T47D (cell line): ENCODE measurements around the gene MCU.
"Not testable (repeated sequence)": the region's sequence is repeated elsewhere in the genome, so short reads cannot be mapped to it uniquely, and the experiment has no call there.

ENCODE experiments used
- DNase-seq, 2 experiments: peaks; one replicate each; pipeline versions ENCODE4 v3.0.0 to v3.0.0-alpha.2; 2011 to 2012; ENCODE audit warnings: low read depth in 1 of 2, low spot score in 1 of 2
- JUND ChIP-seq: IDR thresholded peaks from 2 replicates; pipeline ENCODE4 v1.6.1; 2012; ENCODE audit warnings: low read depth
- in situ Hi-C: cut with HindIII; loops from 2 replicates; pipeline ENCODE4 v1.10.0; 2016; ENCODE audit warnings: low sequenced_read_pairs, low pct_unique_long_range_greater_than_20kb

MCU gene

GRCh38 chr10:72904806-72905205, 212.9 kb downstream of the MCU start:
- DNase-seq = no peak
- TF ChIP-seq JUND = no peak
- in situ Hi-C loops = no loop called here

DNA sequence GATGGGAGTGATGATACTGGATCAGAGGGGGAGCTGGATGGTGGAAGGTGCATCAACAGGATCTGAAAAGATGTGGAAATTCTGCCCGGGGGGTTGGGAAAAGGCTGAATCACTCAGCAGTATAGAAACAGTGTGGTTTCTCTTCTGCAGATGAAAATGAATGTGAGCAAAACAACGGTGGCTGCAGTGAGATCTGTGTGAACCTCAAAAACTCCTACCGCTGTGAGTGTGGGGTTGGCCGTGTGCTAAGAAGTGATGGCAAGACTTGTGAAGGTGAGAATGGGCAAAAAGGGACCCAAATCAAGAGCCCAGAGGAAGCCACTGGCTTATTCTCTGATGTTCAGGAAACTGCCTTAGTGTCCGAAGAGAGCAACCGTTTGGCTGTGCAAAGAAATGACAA, 214.5 kb downstream of the MCU start:
- no peak for TF ChIP-seq JUND
- DNase-seq = no peak
- in situ Hi-C loops = no loop called here

GRCh38 chr10:72910705-72911104, 218.8 kb downstream of the MCU start:
- in situ Hi-C loops = no loop called here
- TF ChIP-seq JUND = no peak
- DNase-seq = no peak

- DNase-seq = no peak
- in situ Hi-C loops = no loop called here
- no peak for TF ChIP-seq JUND
Observed at GRCh38 chr10:72911758-72912157, 219.8 kb downstream of the MCU start.

- in situ Hi-C loops = no loop called here
- DNase-seq = no peak
- TF ChIP-seq JUND = no peak
Observed at GRCh38 chr10:72912736-72913135, 220.8 kb downstream of the MCU start.

- DNase-seq = no peak
- in situ Hi-C loops = no loop called here
- no peak for TF ChIP-seq JUND
Observed at GRCh38 chr10:72913287-72913686, 221.3 kb downstream of the MCU start.

DNA sequence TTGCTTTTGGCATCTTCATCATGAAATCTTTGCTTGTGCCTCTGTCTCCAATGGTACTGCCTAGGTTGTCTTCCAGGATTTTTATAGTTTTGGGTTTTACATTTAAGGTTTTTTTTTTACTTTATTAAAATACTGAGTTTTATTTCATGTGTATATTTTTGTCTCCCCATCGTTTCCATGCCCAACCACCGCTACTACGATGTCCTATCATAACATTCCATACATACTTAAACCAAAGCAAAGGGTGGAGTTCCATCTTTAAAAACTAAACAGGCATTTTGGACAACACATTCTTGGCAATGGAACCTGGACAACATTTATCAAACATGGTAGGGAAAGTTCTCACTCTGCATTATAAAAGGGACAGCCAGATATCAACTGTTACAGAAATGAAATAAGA, 225.3 kb downstream of the MCU start:
- in situ Hi-C loops = not testable (repeated sequence)

GRCh38 chr10:72917803-72918332, 225.9 kb downstream of the MCU start:
- DNase-seq, in situ Hi-C loops: not testable (repeated sequence)

More for the DNA sequence above, 225.3 kb downstream of the MCU start:
- DNase-seq = not testable (repeated sequence)

DNA sequence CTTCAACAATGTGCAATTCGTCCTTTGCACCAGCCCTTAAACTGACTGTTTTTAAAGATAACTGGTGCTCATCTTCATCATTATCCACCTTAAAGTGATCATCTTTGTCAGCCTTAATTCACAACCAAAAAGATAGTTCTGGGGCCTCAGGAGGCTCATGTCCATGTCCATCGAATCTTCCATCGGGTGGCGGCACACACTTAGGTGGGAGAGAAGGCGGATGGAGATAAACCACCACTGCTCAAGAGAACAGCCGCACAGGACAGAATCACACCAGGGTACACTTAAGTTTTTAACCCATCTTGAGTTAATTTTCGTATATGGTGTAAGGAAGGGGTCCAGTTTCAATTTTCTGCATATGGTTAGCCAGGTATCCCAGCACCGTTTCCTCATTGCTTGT, 226.4 kb downstream of the MCU start:
- TF ChIP-seq JUND = no peak
- in situ Hi-C loops = no loop called here
- DNase-seq = no peak

DNA sequence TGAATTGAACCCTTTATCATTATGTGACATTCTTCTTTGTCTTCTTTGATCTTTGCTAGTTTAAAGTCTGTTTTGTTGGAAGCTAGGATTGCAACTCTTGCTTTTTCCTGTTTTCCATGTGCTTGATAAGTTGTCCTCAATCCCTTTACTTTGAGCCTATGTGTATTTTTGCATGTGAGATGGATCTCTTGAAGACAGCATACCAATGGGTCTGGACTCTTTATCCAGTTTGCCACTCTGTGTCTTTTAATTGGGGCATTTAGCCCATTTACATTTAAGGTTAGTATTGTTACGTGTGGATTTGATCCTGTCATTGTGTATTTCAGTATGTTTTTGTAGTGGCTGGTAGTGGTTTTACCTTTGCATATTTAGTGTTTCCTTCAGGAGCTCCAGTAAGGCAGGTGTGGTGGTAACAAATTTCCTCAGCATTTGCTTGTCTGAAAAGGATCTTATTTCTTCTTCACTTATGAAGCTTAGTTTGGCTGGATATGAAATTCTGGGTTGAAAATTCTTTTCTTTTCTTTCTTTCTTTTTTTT, 229.3 kb downstream of the MCU start:
- DNase-seq = not testable (repeated sequence)

DNA sequence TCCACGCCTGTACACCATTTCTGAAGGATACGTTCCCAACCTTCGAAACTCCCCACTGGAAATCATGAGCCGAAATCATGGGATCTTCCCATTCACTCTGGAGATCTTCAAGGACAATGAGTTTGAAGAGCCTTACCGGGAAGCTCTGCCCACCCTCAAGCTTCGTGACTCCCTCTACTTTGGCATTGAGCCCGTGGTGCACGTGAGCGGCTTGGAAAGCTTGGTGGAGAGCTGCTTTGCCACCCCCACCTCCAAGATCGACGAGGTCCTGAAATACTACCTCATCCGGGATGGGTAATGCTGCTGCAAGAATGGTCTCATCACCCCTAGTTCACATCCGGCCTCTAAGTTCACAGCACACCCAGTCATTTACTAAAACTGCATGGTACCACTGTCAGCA, 232.4 kb downstream of the MCU start:
- in situ Hi-C loops = no loop called here
- DNase-seq = no peak
- no peak for TF ChIP-seq JUND

More for the DNA sequence above, 229.3 kb downstream of the MCU start:
- in situ Hi-C loops = not testable (repeated sequence)

DNA sequence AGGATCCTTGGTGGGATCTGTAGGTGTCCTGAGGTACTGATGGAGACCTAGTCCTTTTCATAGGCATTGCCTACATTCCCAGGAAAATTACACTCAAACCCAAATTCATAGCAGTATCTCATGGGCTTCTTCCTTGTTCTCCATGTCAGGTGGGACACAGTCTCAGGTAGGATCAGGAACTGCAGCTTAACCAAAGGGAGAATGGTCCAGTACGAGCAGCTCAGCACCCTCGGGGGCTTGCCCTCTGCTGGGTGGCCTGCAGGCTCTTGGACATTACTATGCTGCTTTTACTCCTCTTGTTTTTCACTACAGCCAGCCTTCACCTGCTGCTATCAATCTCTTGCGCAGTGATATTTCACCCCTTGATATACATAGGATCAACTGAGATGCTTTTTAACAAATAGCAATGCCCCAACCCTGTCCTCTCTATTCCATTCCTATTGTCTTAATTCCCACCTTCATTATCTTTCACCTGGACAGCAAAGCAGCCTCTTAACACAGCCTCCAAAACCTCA, 234.1 kb downstream of the MCU start:
- in situ Hi-C loops = no loop called here
- TF ChIP-seq JUND = no peak
- DNase-seq = no peak

DNA sequence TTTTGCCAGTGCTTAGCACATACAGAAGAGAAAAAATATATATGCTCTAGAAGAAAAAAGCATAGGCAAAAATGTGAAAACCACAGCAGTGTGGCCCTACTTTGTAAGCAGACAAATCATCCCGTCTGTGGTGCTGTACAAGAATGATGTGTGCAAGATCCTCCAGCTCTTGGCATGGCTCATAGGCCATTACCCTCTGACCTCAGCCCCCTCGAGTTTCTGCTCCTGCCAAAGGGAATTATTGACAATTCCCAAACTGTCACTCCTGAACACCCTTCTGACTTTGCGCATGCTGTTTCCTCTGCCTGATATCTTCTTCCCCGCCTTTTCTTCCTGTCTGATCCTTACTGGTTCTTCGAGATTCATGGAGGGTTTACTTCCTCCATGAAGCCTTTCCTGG, 235.5 kb downstream of the MCU start:
- in situ Hi-C loops = no loop called here
- DNase-seq = no peak
- TF ChIP-seq JUND = no peak

DNA sequence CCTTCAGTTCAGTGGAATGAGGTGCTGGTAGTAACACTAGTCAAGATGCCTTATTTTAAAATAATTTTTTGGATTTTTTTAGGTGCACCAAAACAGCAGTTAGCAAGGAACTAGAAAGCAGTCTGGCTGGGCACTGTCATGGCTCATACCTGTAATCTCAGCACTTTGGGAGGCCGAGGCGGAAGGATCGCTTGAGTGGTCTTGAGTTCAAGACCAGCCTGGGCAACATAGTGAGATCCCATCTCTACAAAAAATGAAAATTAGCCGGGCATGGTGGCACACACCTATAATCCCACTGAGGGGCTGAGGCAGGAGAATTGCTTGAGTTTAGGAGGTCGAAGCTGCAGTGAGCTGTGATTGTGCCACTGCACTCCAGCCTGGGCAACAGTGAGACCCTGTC, 236.9 kb downstream of the MCU start:
- TF ChIP-seq JUND = no peak
- in situ Hi-C loops = no loop called here
- no peak for DNase-seq
